ENCODE data around the gene PSMD11. TPM values are rescaled to one million over a fixed set of nuclear protein-coding genes. Genes with fewer than 3 reads are reported as not detected.
A peak's percentile ranks its signal among the peaks of the same experiment; 100 is the strongest.

The PSMD11 gene
- total RNA-seq, 1 experiment from 2014 or later, result 96.0 TPM

DNA sequence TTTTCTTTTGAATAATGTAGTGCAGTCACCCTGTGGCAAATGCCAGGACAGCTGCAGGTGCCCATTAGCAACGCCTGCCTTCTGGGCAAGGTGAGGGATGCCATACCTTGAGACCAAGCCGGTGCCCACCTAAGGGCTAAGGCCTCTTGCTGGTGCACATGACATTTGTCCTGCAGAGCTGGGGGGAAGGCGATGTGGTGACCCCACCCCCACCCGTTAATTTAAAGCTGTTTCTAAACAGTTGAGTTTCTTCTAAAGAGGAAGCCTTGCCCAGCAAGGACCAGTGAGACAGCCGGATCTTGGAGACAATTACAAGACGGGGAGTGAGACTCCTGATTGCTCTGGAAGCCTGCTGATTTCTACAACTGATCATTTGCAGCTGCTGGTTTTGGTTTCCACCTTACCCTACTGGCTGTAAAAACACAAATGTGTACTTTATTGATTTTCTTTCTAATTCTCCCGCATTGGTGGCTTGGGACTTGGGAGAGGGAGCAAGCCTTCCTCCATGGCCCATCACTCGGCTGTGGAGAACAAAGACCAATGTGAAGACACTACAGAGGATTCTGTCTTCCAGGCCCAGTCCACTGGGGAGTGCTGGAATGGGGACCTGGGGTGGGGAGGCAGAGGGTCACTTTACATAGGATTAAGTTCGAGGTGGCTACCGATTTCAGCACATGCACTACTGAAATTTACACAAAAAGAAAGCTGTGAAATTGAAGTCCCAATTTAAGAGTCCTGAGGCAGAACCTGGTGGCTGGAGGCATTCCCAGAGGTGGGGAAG, 45.2 kb downstream of the PSMD11 start:
- no peak for DNase-seq (ENCODE audit: low read depth)

DNA sequence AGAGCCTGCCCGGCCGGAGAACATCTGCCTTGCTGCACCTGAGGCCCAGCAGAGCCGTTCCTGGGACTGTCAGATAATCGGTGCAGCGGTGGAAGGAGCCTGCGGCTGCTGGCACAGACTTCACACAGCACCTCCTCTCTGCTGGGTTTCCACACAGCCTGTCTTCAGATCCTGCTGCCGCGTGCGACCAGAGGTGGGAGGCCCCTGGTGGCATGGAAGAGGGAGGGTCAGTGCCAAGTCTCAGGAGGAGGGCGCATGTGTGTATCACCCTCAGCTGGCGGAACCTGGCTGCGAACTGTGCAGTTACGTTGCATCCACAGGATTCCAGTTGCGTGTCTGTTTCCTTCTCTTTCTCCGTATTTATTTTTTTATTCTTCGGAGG, 45.8 kb downstream of the PSMD11 start:
- no peak for DNase-seq (ENCODE audit: low read depth)

DNA sequence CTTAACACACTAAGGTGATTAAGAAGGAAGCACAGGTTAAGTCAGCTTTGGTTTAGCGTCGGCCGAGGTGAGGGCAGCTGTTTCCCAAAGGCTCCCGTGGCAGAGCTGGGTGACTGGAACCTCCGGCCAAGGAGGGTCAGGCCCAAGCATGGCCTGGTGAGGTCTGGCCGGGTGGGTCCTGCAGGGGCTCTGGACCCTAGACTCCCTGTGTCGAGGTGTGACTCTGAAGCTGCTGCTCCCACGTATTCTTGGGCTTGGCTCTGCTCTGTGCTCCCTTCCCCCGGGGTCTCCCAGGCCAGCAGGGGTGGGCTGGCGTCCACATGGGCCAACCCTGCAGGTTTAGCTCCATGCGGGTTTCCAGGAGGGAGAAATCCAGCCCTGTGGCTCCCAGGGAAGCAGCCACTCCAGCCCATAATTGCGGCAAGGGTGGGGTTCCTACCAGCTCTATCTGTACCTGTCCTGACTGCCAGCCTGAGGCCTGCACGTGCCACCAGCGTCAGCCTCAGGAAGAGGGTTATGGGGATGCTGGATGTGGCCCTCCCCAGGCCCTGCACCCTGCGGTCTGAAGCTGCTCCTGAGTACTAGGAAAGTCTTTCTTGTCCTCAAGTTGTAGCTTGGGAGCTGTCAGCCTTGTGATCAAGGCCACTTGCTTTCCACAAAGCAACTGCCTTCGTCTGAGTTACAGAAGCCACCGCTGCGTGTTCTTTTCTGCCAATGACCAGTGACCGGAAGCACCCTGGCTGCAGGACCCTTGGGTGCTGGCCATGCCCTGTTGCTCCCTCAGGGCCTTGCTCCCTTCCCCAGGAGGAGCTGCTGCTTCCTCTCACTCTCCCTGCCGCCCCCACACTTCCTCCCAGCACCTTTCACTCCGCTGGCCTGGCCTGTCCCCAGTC, 47.3 kb downstream of the PSMD11 start:
- DNase-seq (ENCODE audit: low read depth), result no peak

DNA sequence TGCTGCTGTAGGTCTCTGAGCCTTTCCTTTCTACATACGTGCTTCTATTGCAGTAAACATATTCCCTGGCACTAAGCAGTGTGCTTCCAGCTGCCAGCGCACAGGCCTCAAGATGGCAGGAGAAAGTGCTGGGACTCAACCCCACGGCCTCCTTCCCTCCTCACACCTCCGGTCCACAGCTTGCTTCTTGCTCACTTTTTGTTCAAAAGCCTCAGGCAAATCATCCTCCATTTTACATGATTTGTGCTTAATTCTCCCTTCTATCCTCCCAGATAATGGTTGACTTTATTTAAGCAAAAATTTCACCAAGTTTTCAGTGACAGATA, 47.9 kb downstream of the PSMD11 start:
- no peak for DNase-seq (ENCODE audit: low read depth)

DNA sequence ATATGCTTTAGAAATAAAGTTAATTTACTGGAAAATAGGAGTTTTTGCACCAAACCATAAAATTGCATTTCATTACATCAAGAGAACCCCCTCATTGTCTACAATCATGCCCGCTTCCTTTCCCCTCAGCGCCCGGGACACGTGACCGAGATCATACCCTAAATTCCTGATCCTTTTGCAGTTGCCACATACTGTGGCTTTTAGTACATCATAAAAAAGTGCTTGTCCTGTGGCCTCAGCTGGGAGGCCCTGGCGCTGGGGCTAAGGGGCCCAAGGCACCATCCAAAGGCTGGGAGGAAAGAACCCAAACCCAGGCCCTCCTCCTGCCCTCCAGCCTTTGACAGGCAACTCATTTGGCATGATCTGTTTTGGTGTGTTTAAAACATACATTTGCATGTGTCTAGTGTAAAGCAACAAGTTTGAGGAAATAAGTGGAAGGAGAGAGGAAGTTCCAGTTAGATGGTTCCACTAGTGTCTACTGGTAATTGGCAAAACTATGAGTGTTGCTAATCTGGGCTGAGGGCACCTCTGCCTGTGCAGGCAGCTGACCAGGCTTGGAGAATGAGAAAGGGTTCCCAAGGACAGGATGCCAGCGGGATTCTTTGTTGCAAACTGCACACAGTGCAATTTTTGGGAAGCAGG, 48.5 kb downstream of the PSMD11 start:
- no peak for DNase-seq (ENCODE audit: low read depth)

DNA sequence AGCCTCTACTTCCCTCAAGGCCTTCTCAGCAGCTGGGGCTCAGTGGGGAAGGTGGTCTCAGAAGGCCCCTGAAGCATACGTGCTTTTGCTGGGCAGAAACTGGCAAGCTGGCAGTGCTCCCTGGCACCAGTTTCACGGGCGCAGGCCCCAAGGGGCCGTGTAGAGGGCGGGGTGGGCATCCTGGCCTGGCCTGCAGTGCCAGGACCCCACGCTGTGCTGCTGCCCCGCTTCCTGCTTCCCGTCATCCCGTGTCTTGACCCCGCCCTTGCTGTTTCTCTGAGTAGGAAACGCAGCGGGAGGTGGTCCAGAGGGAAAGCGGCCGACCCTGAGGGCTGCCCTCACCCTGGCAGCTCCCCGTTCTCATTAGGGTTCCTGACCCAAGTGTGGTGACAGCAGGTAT, 49.3 kb downstream of the PSMD11 start:
- no peak for DNase-seq (ENCODE audit: low read depth)

DNA sequence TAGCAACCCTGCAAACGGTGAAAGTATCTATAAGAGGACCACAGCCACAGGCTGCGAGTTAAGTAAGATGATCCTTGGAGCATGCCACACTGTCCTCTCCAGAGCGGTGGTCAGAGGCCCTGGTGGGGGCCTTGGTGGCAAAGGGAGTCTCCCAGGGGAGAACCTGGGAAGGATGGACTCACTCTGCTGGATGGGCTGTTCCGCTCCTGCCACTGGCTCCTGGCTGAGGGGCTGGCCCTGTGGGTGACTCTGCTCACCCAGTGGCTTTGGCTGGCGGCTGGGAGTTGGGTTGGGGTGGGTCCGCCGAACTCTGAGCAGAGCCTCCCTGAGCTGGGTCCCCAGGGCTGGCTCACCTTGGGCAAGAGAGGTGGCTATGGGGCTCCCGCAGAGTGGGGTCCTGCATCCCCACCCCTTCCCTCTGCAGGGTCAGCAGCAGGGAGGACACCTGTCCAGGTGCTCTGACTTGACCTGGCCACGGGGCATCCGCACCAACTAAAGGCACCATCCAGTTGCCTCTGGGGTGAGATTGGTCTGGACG, 49.7 kb downstream of the PSMD11 start:
- no peak for DNase-seq (ENCODE audit: low read depth)

DNA sequence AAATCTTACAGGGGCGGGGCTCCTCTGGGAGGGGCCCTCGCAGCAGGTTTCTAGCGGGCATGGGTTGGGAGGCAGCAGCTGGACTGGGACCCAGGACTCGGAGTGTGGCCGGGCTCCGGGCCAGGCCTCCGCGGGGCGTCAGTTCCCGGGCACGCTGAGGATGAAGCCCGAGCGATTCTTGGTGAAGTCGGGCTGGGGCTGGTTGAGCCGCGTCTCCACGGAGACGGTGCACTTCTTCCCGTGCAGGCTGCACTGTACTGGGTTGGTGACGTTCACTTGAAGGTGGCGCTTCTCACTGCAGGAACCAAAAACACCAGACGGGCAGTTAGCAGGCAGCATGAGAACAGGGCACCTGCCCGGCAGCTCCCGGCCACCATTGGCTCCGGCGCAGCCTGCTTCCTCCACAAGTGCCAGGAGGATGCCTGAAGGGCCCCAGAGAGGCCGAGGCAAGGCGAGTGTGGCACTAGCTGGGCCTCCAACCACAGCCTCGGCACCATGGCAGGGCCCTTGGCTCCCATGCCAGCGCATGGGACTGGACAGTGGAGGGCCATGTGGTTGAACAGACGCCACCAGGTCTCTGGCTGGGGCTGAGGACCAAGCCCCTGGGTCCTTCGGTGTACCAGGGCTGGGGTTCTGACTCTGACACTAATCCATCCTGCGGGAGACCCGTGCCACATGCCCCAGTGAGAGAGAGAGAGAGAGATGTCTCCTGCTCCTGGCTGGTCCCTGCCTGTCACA, 50.5 kb downstream of the PSMD11 start:
- DNase-seq (ENCODE audit: low read depth), result peak; percentile 60

DNA sequence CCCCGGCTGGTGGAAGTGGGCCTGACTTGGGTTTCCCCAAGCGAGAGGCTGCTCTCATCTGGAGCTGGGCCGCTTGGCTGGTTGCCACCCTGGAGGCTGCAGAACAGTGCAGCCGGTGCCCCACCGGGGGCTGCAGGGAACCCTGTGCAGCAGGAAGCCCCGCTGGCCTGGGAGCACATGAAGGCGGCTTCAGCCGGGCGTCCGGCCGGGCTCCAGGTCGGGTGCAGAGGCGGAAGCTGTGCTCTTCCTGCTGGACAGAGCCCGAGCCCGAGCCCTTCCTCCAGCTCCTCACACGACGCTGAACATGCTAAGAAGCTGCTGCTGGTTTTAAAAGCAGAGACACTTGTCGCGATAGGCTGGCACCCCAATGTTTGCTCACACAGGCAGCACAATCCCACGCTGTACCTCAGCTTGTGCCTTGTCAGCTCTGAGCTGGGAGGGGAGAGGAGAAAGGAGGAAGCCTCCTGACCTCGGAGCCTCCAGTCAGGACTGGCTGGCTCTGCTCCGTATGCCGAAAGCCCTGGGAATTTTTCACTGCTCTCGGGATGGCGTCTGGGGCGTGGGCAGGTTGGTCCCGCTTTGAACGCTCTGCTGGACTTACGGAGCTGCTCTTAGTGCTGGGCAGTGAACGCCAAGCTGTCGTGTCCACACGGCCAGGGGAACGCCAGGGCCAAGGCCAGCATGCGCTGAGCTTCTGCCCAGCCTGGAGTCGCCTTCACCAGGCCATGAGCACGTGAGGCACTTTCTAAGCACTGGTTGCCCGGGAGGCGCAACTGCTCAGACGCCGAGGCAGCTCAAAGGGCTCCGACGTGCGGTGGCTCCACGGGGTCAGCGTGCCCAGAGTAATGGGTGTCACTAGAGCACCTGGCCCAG, 51.3 kb downstream of the PSMD11 start:
- DNase-seq (ENCODE audit: low read depth), result no peak

DNA sequence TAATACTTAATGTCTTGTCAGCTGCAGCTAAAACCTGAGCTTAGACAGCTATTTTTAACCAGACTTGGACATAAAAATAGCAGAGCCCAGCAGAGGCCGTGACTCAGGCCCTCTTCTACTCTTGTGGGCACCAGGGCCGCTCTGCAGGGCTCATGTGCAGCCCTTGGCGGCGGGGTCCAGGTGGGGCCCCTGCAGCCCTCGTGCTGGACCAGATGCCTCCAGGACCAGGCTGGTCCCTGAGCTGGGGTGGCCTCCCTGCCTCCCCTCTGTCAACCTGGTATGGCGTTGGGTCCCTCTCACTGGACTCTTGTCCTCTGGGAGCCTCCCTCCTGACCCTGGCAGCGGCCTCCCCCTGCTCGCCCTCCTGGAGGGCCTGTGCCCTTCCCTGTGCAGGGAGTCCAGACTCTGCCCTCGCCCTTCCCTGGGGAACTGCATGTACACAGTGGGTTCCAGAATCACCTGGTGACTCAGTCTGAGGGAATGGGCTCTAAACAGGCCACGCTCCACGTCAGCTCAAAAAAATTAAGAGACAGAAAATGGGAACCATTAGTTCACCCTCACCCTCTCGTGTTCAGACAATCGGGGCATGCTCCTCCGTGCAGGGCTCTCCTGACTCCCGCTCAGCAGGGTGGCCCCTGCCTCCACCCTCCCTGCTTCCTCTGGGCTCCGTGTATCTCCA, 52.2 kb downstream of the PSMD11 start:
- peak; percentile 97 for DNase-seq (ENCODE audit: low read depth)

DNA sequence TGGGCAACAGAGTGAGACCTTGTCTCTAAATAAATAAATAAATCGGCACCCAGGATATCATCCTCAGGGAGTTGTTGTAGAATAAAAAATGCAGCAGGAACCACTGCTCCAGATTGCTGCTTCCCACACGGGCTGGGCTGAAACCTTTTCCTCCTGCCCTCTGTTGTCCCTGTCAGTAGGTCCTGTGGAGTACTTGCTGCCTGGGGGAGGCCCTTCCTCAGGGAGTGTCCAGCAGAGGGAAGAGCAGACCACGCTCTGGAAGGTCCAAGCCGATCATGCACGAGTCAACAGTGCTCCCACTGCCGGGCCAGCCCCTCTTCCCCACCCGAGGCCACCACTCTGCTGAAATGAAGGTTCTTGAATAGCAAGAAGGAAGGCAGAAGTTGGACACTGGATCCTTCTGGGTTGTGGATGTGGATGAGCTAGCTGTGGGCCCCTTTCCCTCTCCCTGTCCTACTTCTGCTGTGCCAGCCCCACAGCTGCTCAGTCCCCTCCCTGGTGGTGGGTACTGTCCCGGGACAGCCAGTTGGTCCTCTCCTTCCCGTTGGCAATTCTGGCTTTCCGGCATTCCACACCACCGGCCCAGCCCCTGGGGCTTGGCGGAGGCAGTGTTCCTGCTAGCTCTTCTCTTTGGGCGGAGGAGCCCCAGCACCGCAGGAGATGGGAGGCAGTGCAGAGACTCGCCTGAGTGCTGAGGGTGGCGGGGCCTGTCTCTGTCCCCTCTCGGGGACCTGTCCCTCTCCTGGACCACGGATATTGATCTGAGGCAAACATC, 53.3 kb downstream of the PSMD11 start:
- DNase-seq (ENCODE audit: low read depth), result peak; percentile 74

DNA sequence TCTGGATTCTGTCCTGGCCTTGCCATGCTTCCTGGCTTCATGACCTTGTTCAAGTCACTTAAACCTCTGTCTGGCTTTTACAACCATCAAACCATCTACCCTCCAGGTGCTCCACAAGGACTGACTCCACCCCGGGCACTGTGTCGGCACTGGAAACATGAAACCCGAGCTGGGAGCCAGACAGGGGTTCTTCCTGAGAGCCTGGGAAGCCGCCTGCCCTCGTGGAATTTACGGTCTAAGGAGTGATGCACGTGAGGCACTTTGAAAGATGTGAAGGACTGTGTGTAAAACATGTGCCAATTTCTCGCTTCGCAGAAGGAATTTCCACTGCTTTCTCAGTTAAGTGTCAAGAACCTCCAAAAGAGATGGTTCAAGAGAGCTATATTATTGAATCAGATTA, 54.1 kb downstream of the PSMD11 start:
- DNase-seq (ENCODE audit: low read depth), result no peak

DNA sequence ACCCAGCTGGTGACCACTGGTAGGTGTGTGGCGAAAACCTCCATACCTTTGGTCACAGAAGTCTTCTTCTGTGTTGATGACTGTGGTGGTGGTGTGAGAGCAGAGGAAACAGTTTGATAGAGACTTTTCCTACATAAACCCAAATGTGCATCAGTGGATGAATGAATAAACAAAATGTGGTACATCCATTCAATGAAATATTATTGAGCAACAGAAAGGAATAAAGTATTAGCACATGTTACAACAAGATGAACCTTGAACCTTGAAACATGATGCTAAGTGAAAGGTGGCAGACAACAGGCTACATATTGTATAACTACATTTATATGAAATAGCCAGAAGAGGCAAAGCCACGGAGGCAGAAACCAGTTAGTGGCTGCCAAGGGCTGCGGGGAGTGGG, 57.7 kb downstream of the PSMD11 start:
- no peak for DNase-seq (ENCODE audit: low read depth)

DNA sequence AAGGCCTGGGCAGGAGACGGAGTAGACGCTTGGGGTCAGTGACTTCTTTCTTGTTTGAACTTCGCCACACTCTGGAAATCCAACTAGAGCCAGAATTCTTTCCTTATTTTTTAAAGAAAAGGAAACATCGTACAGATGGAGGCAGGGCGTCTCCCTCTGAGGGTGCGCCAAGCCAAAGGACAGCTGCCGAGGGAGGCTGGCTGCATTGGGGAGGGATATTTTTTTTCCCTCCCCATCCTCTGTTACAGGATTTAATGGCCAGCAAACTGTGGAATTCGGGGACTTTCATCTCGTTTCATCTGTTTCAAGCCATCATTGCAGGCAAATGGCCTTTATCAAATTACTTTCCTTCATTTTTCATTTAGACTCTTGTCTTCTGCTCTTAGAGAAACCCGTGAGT, 58.4 kb downstream of the PSMD11 start:
- peak; percentile 51 for DNase-seq (ENCODE audit: low read depth)

DNA sequence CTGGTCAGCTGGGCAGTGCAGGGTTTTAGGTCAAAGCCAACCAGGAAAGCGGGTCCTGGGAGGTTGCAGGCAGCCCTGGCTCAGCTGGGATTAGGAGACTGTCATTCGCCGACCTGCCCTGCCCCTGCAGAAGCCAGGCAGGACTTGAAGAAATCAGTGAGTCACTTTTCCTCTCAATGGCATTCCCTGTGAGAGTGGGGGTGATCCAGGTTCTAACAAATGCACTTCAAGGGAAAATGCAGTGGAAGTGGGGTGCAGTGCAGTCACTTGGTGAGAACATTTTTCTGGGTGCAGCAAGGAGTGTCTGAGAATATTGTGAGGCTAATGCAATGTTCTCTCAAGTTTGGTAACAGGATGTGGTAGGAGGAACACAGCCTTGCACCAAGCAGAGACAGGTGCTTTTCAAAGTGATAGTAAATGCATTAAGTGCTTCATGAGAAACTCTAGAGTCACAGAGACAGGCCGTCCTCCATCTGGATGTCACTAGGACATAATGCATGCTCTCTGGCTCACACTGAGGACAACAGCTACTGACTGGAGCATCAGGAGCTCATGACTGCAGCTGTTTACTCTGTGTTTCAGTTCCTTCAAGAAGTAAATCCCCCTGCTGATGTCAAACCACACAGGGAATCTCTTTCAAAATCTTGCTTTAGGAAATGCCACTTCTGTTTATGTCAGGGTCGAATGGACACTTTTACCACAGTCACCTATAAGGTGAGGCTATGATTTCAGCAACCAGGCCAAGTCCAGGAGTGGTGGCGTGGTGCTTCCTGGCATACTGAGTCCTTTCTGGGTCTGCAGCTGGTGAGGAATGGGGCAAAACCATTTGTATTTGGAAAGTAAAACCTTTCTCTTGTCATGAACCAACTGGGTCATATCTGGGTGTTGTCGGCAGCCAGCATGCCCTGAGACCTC, 59.2 kb downstream of the PSMD11 start:
- DNase-seq (ENCODE audit: low read depth), result peak; percentile 81

DNA sequence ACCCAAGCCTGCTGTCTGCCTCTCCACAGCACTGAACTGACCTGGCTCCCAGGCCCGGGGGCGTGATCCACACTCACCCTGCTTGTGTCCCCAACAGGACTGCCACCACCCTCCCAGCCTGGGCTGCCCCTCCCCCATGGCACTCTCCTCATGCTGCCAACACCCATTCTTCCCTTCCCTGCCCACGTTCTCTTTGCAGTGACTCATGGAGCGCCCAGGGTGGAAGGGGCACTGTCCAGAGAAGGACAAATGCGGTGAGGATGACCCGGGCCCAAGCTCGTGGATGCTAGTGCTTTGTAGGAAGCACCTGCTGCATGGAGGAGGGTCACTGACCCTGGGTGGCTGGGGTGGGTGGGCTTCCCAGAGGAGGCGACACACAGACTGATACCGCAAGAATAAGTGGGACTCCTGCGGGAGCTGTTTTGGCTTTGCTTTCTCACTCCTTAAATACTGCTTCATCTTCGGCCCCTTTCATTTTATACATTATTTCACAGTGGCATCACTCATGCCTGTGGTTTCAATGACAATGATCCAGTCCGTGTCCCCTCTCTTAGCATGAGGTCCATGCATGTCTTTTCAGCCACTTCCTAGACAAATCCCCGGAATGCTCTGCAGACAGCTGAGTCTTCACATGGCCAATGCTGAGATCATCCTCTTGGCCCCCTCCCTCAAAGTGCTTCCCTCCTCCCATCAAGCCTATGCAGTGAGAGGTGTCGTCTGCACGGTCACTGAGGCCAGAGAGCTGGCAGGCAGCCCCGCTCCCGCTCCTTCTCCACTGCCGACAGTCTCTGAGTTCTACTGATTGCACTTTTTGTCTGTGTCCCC, 60.1 kb downstream of the PSMD11 start:
- DNase-seq (ENCODE audit: low read depth), result peak; percentile 73

DNA sequence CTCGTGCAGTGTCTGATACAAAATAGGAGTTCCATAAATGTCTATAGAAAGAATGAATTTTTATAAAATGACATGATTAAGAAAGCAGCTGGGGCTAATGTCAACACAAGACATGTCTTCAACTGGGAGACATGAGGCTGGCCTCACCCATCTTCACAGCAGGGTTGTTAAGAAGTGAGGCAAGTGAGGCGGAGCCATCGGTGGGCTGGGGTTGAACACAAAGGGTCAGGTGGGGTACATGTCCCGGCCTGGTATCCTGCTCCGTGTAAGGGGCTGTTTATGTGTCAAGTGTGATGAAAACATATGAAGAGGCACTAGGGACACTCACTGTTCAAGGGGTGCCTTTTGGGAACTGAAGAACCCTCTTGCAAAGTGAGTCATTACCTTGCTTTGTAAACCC, 64.6 kb downstream of the PSMD11 start:
- no peak for DNase-seq (ENCODE audit: low read depth)

Data from LHCN-M2 (cell line).